Astrocyte (in vitro differentiated cells and primary cell): ENCODE data around the gene RAET1E. TPM values are rescaled to one million over a fixed set of nuclear protein-coding genes. Genes with fewer than 3 reads are reported as not detected.

Experiments
- DNase-seq: peaks from one replicate; pipeline ENCODE4 v3.0.0-alpha.2; 2010; ENCODE audit warnings: low read depth
- FAIRE-seq: peaks from 2 replicates; lab custom pipeline; 2011; peaks lifted over from hg19 to GRCh38; lab: Jason Lieb, UNC
- H2AFZ ChIP-seq: 2 replicates; pipeline ENCODE4 v1.6.0; 2012; ENCODE audit warnings: low read depth, low read length, inconsistent platforms
- H3K27ac ChIP-seq: 2 replicates; pipeline ENCODE4 v1.5.1; 2011; ENCODE audit warnings: low read depth, low read length, inconsistent platforms
- H3K27me3 ChIP-seq: 2 replicates; pipeline ENCODE4 v1.6.0; 2011; ENCODE audit warnings: low read length, inconsistent platforms; ENCODE audit not compliant: insufficient read depth
- H3K36me3 ChIP-seq: 2 replicates; pipeline ENCODE4 v1.5.1; 2011; ENCODE audit warnings: low read length, inconsistent platforms; ENCODE audit not compliant: insufficient read depth
- H3K4me1 ChIP-seq: 2 replicates; pipeline ENCODE4 v1.5.1; 2011; ENCODE audit warnings: low read length, inconsistent platforms; ENCODE audit not compliant: insufficient read depth
- H3K4me2 ChIP-seq: 2 replicates; pipeline ENCODE4 v1.6.0; 2012; ENCODE audit warnings: low read length, inconsistent platforms
- H3K4me3 ChIP-seq: 2 replicates; pipeline ENCODE4 v1.5.1; 2011; ENCODE audit warnings: low read depth, mild to moderate bottlenecking, low read length, inconsistent platforms; ENCODE audit not compliant: insufficient read depth
- H3K79me2 ChIP-seq: 2 replicates; pipeline ENCODE4 v1.6.0; 2012; ENCODE audit warnings: mild to moderate bottlenecking, low read length, inconsistent platforms; ENCODE audit not compliant: insufficient read depth
- H3K9ac ChIP-seq: 2 replicates; pipeline ENCODE4 v1.6.0; 2012; ENCODE audit warnings: mild to moderate bottlenecking, low read length, inconsistent platforms
- H3K9me3 ChIP-seq: 2 replicates; pipeline ENCODE4 v1.5.1; 2012; ENCODE audit warnings: low read depth, mild to moderate bottlenecking, low read length, inconsistent platforms; ENCODE audit not compliant: insufficient read depth
- H4K20me1 ChIP-seq: 2 replicates; pipeline ENCODE4 v1.6.0; 2012; ENCODE audit warnings: low read length, inconsistent platforms; ENCODE audit not compliant: insufficient read depth
- H3K27ac Mint-ChIP-seq: one replicate; pipeline ENCODE4 v1.8.0; 2021; ENCODE audit warnings: mild to moderate bottlenecking, mixed read lengths; ENCODE audit not compliant: unreplicated experiment
- H3K27me3 Mint-ChIP-seq: one replicate; pipeline ENCODE4 v1.8.0; 2021; ENCODE audit warnings: low read depth, mixed read lengths; ENCODE audit not compliant: unreplicated experiment
- H3K36me3 Mint-ChIP-seq: one replicate; pipeline ENCODE4 v1.8.0; 2021; ENCODE audit warnings: low read depth, mixed read lengths; ENCODE audit not compliant: unreplicated experiment
- H3K4me1 Mint-ChIP-seq: one replicate; pipeline ENCODE4 v1.8.0; 2021; ENCODE audit warnings: low read depth, mixed read lengths; ENCODE audit not compliant: unreplicated experiment
- H3K4me3 Mint-ChIP-seq: one replicate; pipeline ENCODE4 v1.8.0; 2021; ENCODE audit warnings: mild to moderate bottlenecking, moderate library complexity, mixed read lengths; ENCODE audit not compliant: unreplicated experiment
- H3K9me3 Mint-ChIP-seq: one replicate; pipeline ENCODE4 v1.8.0; 2021; ENCODE audit warnings: mild to moderate bottlenecking, mixed read lengths; ENCODE audit not compliant: unreplicated experiment
- EZH2 ChIP-seq: IDR thresholded peaks from 2 replicates; pipeline ENCODE4 v1.6.1; 2012; ENCODE audit warnings: mild to moderate bottlenecking, low read length, inconsistent platforms; ENCODE audit not compliant: insufficient read depth
- total RNA-seq: library from RNA; stranded (reverse); gene quantifications from 2 replicates; pipeline ENCODE4 v1.2.1, GENCODE V29; 2021
- TF ChIP-seq, protein P1 (sequence below): IDR thresholded peaks from 2 replicates; pipeline ENCODE4 v1.5.1; 2011; ENCODE audit warnings: low read depth, mild to moderate bottlenecking, inconsistent platforms, low read length, moderate library complexity; ENCODE audit not compliant: insufficient read depth

The RAET1E gene
- total RNA-seq, 1 donor from 2014 or later = not detected

DNA sequence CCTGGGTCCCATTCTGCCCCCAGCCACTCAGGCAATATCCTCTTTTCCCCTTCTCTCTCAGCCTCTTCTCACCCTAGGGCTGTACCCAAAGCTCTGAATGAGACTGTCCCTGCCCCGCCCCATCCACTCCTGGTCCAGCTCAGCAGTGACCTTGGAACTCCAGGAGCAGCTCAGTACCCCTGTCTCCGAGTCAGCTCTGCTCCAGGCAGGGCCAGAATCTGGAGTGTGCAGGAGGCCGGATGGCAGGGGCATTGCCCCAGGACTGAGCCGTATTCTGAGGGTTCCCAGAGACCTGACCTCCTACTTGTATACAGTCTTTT, 27.0 kb upstream of the RAET1E start:
- H3K4me3 Mint-ChIP-seq = no peak overlapping the region
- no peak overlapping the region for H3K27ac ChIP-seq
- no peaks in the 10 kb centered on the region for H3K36me3 ChIP-seq
- no peak for TF ChIP-seq EZH2
- no peak overlapping the region for H2AFZ ChIP-seq
- H3K4me2 ChIP-seq = no peak overlapping the region
- H3K9me3 Mint-ChIP-seq = peaks cover 25% of the 10 kb centered on the region
- no peak overlapping the region for H3K9ac ChIP-seq
- DNase-seq = no peak
- FAIRE-seq = no peak
- no peak overlapping the region for H3K27ac Mint-ChIP-seq
- H3K4me1 ChIP-seq = peaks cover 12% of the 10 kb centered on the region
- H3K36me3 Mint-ChIP-seq = peaks cover 2% of the 10 kb centered on the region
- peaks cover 17% of the 10 kb centered on the region for H3K27me3 ChIP-seq
- H3K79me2 ChIP-seq = no peaks in the 10 kb centered on the region
- no peak overlapping the region for H3K4me3 ChIP-seq
- no peaks in the 10 kb centered on the region for H4K20me1 ChIP-seq
- H3K4me1 Mint-ChIP-seq = peaks cover 2% of the 10 kb centered on the region
- no peaks in the 10 kb centered on the region for H3K9me3 ChIP-seq
- peaks cover 86% of the 10 kb centered on the region for H3K27me3 Mint-ChIP-seq

DNA sequence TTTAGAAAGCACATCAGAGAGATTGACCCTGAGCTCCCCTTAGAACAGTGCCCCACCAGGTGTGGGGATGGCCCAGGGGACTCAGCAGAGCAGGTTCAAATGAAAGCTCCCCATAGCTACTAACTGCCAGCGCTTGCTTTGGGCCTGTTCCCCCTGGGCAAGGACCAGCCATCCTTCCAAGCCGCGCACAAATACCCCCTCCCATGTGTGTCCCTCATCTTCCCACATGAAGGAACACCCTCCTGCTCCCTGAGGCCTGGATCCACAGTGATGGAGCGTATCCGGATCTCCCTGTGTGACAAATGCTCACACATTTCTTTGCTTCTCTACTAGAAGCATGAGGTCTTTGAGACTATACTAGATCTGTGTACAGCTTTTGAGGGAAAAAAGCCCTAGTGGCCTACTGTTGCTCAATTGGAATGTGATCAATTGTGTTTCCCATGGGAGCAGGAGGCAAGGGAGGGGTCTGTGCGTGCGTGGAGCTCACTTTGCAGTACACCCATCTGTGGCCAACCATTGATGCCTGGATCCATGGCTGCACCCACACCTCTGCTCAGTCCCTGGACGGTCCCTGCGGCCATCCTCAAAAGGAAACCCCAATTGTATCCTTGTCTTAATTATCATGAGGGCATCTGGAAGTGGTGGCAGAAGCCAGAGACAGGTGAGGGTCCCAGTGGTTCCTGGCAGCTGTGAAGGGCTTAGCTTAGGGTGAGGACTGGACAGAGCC, 26.5 kb upstream of the RAET1E start:
- TF ChIP-seq EZH2 = no peak
- TF ChIP-seq, protein P1, sequence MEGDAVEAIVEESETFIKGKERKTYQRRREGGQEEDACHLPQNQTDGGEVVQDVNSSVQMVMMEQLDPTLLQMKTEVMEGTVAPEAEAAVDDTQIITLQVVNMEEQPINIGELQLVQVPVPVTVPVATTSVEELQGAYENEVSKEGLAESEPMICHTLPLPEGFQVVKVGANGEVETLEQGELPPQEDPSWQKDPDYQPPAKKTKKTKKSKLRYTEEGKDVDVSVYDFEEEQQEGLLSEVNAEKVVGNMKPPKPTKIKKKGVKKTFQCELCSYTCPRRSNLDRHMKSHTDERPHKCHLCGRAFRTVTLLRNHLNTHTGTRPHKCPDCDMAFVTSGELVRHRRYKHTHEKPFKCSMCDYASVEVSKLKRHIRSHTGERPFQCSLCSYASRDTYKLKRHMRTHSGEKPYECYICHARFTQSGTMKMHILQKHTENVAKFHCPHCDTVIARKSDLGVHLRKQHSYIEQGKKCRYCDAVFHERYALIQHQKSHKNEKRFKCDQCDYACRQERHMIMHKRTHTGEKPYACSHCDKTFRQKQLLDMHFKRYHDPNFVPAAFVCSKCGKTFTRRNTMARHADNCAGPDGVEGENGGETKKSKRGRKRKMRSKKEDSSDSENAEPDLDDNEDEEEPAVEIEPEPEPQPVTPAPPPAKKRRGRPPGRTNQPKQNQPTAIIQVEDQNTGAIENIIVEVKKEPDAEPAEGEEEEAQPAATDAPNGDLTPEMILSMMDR = no peak
- H3K36me3 Mint-ChIP-seq = peaks cover 2% of the 10 kb centered on the region
- Histone ChIP-seq H3K79me2 (no peaks in the 10 kb centered on the region), H3K36me3 (no peaks in the 10 kb centered on the region), H3K4me2 (no peak overlapping the region), H3K9me3 (no peaks in the 10 kb centered on the region), H3K9ac (no peak overlapping the region), H3K27me3 (peaks cover 12% of the 10 kb centered on the region), H4K20me1 (no peaks in the 10 kb centered on the region), H2AFZ (no peak overlapping the region), H3K4me1 (peaks cover 12% of the 10 kb centered on the region), H3K4me3 (no peak overlapping the region), H3K27ac (no peak overlapping the region)
- peaks cover 2% of the 10 kb centered on the region for H3K4me1 Mint-ChIP-seq
- DNase-seq = no peak
- peaks cover 25% of the 10 kb centered on the region for H3K9me3 Mint-ChIP-seq
- peak overlapping the region; percentile 87 for H3K4me3 Mint-ChIP-seq
- H3K27me3 Mint-ChIP-seq = peaks cover 86% of the 10 kb centered on the region
- FAIRE-seq = no peak
- no peak overlapping the region for H3K27ac Mint-ChIP-seq

DNA sequence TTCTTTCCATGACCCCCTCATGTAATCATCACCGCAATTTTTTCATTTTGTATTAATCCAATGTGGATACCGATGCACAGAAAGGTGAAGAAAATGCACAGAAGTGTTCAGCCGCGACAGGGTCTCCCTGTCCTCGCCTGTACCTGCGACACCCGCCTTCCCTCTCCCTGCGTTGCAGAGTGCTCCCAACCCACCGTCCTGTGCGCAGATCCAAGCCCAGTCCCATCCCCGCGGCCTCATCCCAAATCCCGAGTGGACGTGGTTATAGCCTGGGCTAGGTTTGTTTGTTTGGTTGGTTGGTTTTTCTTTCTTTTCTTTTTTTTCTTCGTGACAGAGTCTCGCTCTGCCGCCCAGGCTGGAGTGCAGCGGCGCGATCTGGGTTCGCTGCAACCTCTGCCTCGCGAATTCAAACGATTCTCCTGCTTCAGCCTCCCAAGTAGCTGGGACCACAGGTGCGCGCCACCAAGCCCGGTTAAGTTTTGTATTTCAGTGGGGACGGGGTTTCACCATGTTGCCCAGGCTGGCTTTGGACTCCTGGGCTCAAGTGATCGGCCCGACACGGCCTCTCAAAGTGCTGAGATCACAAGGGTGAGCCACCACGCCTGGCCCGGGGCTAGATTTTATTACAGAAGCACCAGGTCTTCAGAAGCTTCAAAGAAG, 25.5 kb upstream of the RAET1E start:
- Mint-ChIP-seq H3K27ac (no peak overlapping the region), H3K9me3 (peaks cover 26% of the 10 kb centered on the region), H3K4me3 (peak overlapping the region; percentile 87), H3K27me3 (peaks cover 86% of the 10 kb centered on the region), H3K4me1 (peaks cover 2% of the 10 kb centered on the region), H3K36me3 (peaks cover 2% of the 10 kb centered on the region)
- FAIRE-seq = no peak
- H4K20me1 ChIP-seq = no peaks in the 10 kb centered on the region
- H3K27me3 ChIP-seq = peaks cover 6% of the 10 kb centered on the region
- no peak for DNase-seq
- H3K4me1 ChIP-seq = peaks cover 12% of the 10 kb centered on the region
- H3K79me2 ChIP-seq = no peaks in the 10 kb centered on the region
- H3K9ac ChIP-seq = no peak overlapping the region
- no peak for TF ChIP-seq EZH2
- TF ChIP-seq, protein P1 = no peak
- no peaks in the 10 kb centered on the region for H3K9me3 ChIP-seq
- peak overlapping the region; percentile 71 for H3K4me3 ChIP-seq
- H3K36me3 ChIP-seq = no peaks in the 10 kb centered on the region
- peak overlapping the region; percentile 76 for H2AFZ ChIP-seq
- H3K4me2 ChIP-seq = peak overlapping the region; percentile 97
- no peak overlapping the region for H3K27ac ChIP-seq
